ENCODE results near the gene LCN6. TPM values are rescaled to one million over a fixed set of nuclear protein-coding genes. Genes with fewer than 3 reads are reported as not detected.

LCN6 gene
- total and polyA plus RNA-seq, 2 of the 4 experiments (the other 2 are of a cell fraction), result not detected

DNA sequence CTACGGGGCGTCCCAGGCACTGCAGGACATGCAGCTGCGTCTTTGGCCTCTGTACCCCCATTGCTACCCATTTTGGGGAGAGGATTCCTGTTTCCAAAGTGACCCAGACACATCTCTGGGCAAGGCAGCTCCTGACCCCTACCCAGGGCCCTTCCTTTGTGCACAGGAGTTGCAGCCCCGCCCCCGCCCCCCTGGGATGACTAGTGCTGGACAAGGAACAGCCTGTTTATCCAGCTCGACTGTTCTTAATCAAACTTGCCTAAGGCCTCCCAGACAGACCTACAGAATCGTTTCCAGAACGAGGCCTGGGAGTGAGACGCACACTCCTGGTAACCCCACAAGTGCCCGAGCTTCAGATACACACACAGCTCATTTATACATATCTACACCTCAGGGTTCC lies 22.7 kb downstream of the LCN6 start (continued):
- TF ChIP-seq, protein P1, sequence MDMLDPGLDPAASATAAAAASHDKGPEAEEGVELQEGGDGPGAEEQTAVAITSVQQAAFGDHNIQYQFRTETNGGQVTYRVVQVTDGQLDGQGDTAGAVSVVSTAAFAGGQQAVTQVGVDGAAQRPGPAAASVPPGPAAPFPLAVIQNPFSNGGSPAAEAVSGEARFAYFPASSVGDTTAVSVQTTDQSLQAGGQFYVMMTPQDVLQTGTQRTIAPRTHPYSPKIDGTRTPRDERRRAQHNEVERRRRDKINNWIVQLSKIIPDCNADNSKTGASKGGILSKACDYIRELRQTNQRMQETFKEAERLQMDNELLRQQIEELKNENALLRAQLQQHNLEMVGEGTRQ (IDR thresholded peaks at IDR 0.05; ENCODE audit: low read depth, low read length), result no peak

DNA sequence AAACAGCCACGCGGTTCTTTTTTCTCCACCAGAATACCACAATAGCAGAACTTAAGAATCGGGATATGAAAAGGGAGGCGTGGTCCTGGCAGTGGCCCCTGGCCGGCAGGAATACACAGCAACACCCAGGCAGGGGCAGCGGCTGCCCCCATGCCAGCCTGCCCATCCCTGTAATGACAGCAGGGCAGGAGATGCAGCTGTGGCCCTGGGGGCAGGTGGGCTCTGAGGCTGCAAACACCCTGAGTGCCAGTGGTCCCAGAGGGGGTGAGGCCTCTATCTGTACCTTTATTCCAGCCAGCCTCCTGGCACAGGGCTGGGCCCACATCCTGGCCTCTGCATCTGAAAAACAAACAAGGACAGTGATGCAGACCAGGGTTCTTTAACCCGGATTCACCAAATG lies 23.6 kb downstream of the LCN6 start:
- Histone ChIP-seq H3K23ac (ENCODE audit: low read depth, low read length) (no peak overlapping the region), H2BK15ac (ENCODE audit: low read depth, low read length) (no peak overlapping the region), H3K36me3 (ENCODE audit: control insufficient read depth, insufficient read depth, low read length) (peaks cover 51% of the 10 kb centered on the region), H2AK9ac (replicated peaks; ENCODE audit: low read depth, low read length, poor library complexity) (no peak overlapping the region), H4K91ac (ENCODE audit: insufficient read depth, low read depth, low read length) (no peak overlapping the region), H2BK5ac (ENCODE audit: low read depth, low read length, poor library complexity, severe bottlenecking) (no peak overlapping the region), H2AK5ac (ENCODE audit: low read depth, low read length) (no peak overlapping the region), H3K9me3 (ENCODE audit: control insufficient read depth, insufficient read depth, low read length) (no peaks in the 10 kb centered on the region), H3K79me1 (ENCODE audit: low read depth in 1 of 2, low read length in 2 of 2) (peaks cover 21 to 66% of the 10 kb centered on the region in 2 experiments), H3K18ac (ENCODE audit: low read depth, low read length) (no peak overlapping the region), H4K8ac (ENCODE audit: low read depth in 2 of 2, low read length in 2 of 2) (no peak overlapping the region), H3K4me3 (ENCODE audit: insufficient read depth, low read depth, low read length) (no peak overlapping the region), H3K27ac (ENCODE audit: insufficient read depth, low read length) (no peak overlapping the region), H2BK120ac (ENCODE audit: low read depth, low read length) (no peak overlapping the region), H3K4me1 (ENCODE audit: control insufficient read depth, insufficient read depth, low read length) (peaks cover 25% of the 10 kb centered on the region), H3K4me2 (ENCODE audit: low read depth, low read length) (no peak overlapping the region), H3K9me1 (ENCODE audit: insufficient read depth, low read length) (peaks cover 19% of the 10 kb centered on the region), H3K4ac (ENCODE audit: low read depth, low read length) (no peak overlapping the region), H4K20me1 (ENCODE audit: insufficient read depth, low read length) (peaks cover 81% of the 10 kb centered on the region), H3K27me3 (ENCODE audit: control insufficient read depth, insufficient read depth, low read length) (no peaks in the 10 kb centered on the region), H3K56ac (ENCODE audit: extremely low read depth, insufficient read depth, low read length) (no peak overlapping the region), H2BK20ac (ENCODE audit: low read depth, low read length) (no peak overlapping the region), H4K5ac (ENCODE audit: low read depth, low read length) (no peak overlapping the region), H2AFZ (replicated peaks; ENCODE audit: low read length, poor library complexity) (no peak overlapping the region), H3K14ac (replicated peaks; ENCODE audit: low read depth, low read length) (no peak overlapping the region), H3K9ac (ENCODE audit: low read depth, low read length) (no peak overlapping the region)
- no TSS peak for BruUV-seq (replicated peaks)
- ATAC-seq (ENCODE audit: low read depth), result no peak
- intact Hi-C loops (cut with micrococcal nuclease) (no loop called here), in situ Hi-C loops (cut with MboI; ENCODE audit: low sequenced_read_pairs) (no loop called here), dilution Hi-C loops (cut with HindIII; ENCODE audit: low sequenced_read_pairs, unreplicated experiment) (no loop called here)
- no peak for DNase-seq
- ChIA-PET CTCF (no interaction called here), POLR2A (ENCODE audit: unreplicated experiment) (no interaction called here)
- TF ChIP-seq CEBPB (IDR thresholded peaks at IDR 0.05; ENCODE audit: low read depth, low read length), result no peak
- TF ChIP-seq CHD1 (IDR thresholded peaks at IDR 0.05; ENCODE audit: low read depth, low read length), result no peak
- TF ChIP-seq BHLHE40 (IDR thresholded peaks at IDR 0.05; ENCODE audit: low read depth, low read length), result no peak
- TF ChIP-seq MAZ (IDR thresholded peaks at IDR 0.05; ENCODE audit: borderline replicate concordance, low read depth, low read length), result no peak
- TF ChIP-seq RFX5 (IDR thresholded peaks at IDR 0.05; ENCODE audit: low read depth, low read length), result no peak
- no peak for TF ChIP-seq NFE2L2 (IDR thresholded peaks at IDR 0.05; ENCODE audit: low read depth, low read length)
- WGBS, 2 experiments (ENCODE audit: extremely low coverage in 2 of 2, insufficient read length in 1 of 2), result no CpG with 5 or more reads among the region's 7 CpGs

Measured in IMR-90 (cell line).